GM18519 (cell line): ENCODE measurements around the gene CD226.
A peak's percentile ranks its signal among the peaks of the same experiment; 100 is the strongest.

Source experiments
- ATAC-seq: cut with Tn5 transposase; IDR thresholded peaks from one replicate; pipeline ENCODE4 v1.9.1; 2021; ENCODE audit warnings: mild to moderate bottlenecking, moderate library complexity; ENCODE audit not compliant: unreplicated experiment, low FRiP score

The CD226 gene

GRCh38 chr18:69878213-69878933 is 69.3 kb downstream of the CD226 start:
- ATAC-seq, result no peak

- ATAC-seq, result no peak
These were observed 71.2 kb downstream of the CD226 start for GRCh38 chr18:69876490-69876889.

- ATAC-seq, result no peak
These were observed 73.6 kb downstream of the CD226 start for GRCh38 chr18:69874058-69874457.

GRCh38 chr18:69872661-69873060 is 75.0 kb downstream of the CD226 start:
- ATAC-seq, result no peak

- ATAC-seq, result no peak
These were observed 76.3 kb downstream of the CD226 start for GRCh38 chr18:69871363-69871762.

GRCh38 chr18:69870736-69871135 is 76.9 kb downstream of the CD226 start:
- ATAC-seq, result no peak

- ATAC-seq, result no peak
These were observed 81.5 kb downstream of the CD226 start for GRCh38 chr18:69866212-69866611.

- ATAC-seq, result no peak
These were observed 81.9 kb downstream of the CD226 start for GRCh38 chr18:69865776-69866175.

GRCh38 chr18:69864802-69865201 is 82.9 kb downstream of the CD226 start:
- ATAC-seq, result peak; percentile 90

GRCh38 chr18:69858897-69859296 is 88.8 kb downstream of the CD226 start:
- ATAC-seq, result no peak

GRCh38 chr18:69854455-69854854 is 93.2 kb downstream of the CD226 start:
- ATAC-seq, result no peak

- ATAC-seq, result no peak
These were observed 94.6 kb downstream of the CD226 start for GRCh38 chr18:69853051-69853450.

- no peak for ATAC-seq
These were observed 101.8 kb downstream of the CD226 start for GRCh38 chr18:69845593-69846506.

GRCh38 chr18:69844656-69845055 is 103.0 kb downstream of the CD226 start:
- ATAC-seq, result no peak

- ATAC-seq, result no peak
These were observed 104.7 kb downstream of the CD226 start for GRCh38 chr18:69843015-69843414.

GRCh38 chr18:69841117-69841516 is 106.6 kb downstream of the CD226 start:
- ATAC-seq, result no peak

- no peak for ATAC-seq
These were observed 107.2 kb downstream of the CD226 start for GRCh38 chr18:69840445-69840844.

GRCh38 chr18:69840001-69840400 is 107.7 kb downstream of the CD226 start:
- no peak for ATAC-seq

- no peak for ATAC-seq
These were observed 108.2 kb downstream of the CD226 start for GRCh38 chr18:69839497-69839896.

GRCh38 chr18:69838620-69839411 is 108.9 kb downstream of the CD226 start:
- ATAC-seq, result no peak

GRCh38 chr18:69838003-69838402 is 109.7 kb downstream of the CD226 start:
- no peak for ATAC-seq
